PC-3 (cell line): Measurements from ENCODE around the gene CD248. TPM values are rescaled to one million over a fixed set of nuclear protein-coding genes. Genes with fewer than 3 reads are reported as not detected.
A peak's percentile ranks its signal among the peaks of the same experiment; 100 is the strongest.

Experiments
- ATAC-seq: fragments of 200-7000 bp; cut with Tn5 transposase; 2 replicates; pipeline ENCODE4 v1.9.1; 2020; ENCODE audit warnings: mild to moderate bottlenecking, moderate library complexity
- BruUV-seq: library from RNA; stranded (reverse); fragments of 400-500 nt; replicated peaks from 2 replicates; lab custom pipeline; 2021; lab: Mats Ljungman, UMichigan
- CTCF ChIA-PET: fragments of 300-600 bp; sonication (Branson Sonifier 250); formaldehyde crosslinking; loops from one replicate; lab custom pipeline; 2022; ENCODE audit warnings: antibody characterized with exemption; lab: Charles Lee
- POLR2A ChIA-PET: fragments of 300-600 bp; sonication (Branson Sonifier 250); formaldehyde crosslinking; loops from one replicate; lab custom pipeline; 2022; ENCODE audit warnings: antibody characterized with exemption; ENCODE audit not compliant: unreplicated experiment; lab: Charles Lee
- DNase-seq: peaks from one replicate; pipeline ENCODE4 v3.0.0-alpha.2; 2015
- H2AFZ ChIP-seq: fragments of 300-600 bp; sonication (generic); 2 replicates; pipeline ENCODE4 v1.6.0; 2016; ENCODE audit warnings: antibody characterized with exemption, low read length
- H3F3A ChIP-seq: fragments of 300-600 bp; sonication (generic); one replicate; pipeline ENCODE4 v1.6.0; 2017; ENCODE audit warnings: antibody characterized with exemption, low read length, control low read depth, mild to moderate bottlenecking; ENCODE audit not compliant: unreplicated experiment
- H3K27ac ChIP-seq: fragments of 300-600 bp; sonication (generic); 2 replicates; pipeline ENCODE4 v1.5.1; 2016; ENCODE audit warnings: mild to moderate bottlenecking, low read length
- H3K27me3 ChIP-seq: fragments of 300-600 bp; sonication (generic); 2 replicates; pipeline ENCODE4 v1.6.1; 2016; ENCODE audit warnings: low read length, mixed read lengths
- H3K36me3 ChIP-seq: fragments of 300-600 bp; sonication (generic); 2 replicates; pipeline ENCODE4 v1.6.1; 2016; ENCODE audit warnings: low read depth, mixed run types, low read length, mixed read lengths
- H3K4me1 ChIP-seq: fragments of 300-600 bp; sonication (generic); 2 replicates; pipeline ENCODE4 v1.5.1; 2016; ENCODE audit warnings: low read length; ENCODE audit not compliant: insufficient read depth
- H3K4me2 ChIP-seq: fragments of 300-600 bp; sonication (generic); 2 replicates; pipeline ENCODE4 v1.6.0; 2016; ENCODE audit warnings: low read length
- H3K4me3 ChIP-seq: fragments of 300-600 bp; sonication (generic); 2 replicates; pipeline ENCODE4 v1.5.1; 2016; ENCODE audit warnings: mild to moderate bottlenecking, low read length, mixed read lengths
- H3K79me2 ChIP-seq: fragments of 300-600 bp; sonication (generic); 2 replicates; pipeline ENCODE4 v1.6.1; 2017; ENCODE audit warnings: low read length, mixed read lengths
- H3K9ac ChIP-seq: fragments of 300-600 bp; sonication (generic); 2 replicates; pipeline ENCODE4 v1.6.0; 2016; ENCODE audit warnings: mild to moderate bottlenecking, low read length
- H3K9me2 ChIP-seq: fragments of 300-600 bp; sonication (generic); replicated peaks from 2 replicates; pipeline ENCODE4 v1.6.1; 2016; ENCODE audit warnings: mixed run types, low read length, mixed read lengths
- H3K9me3 ChIP-seq: fragments of 300-600 bp; sonication (generic); 2 replicates; pipeline ENCODE4 v1.6.1; 2016; ENCODE audit warnings: low read length, mixed read lengths
- H4K20me1 ChIP-seq: fragments of 300-600 bp; sonication (generic); 2 replicates; pipeline ENCODE4 v1.6.1; 2016; ENCODE audit warnings: low read length, mixed read lengths
- EZH2 ChIP-seq: fragments of 300-600 bp; sonication (generic); IDR thresholded peaks from one replicate; pipeline ENCODE4 v1.6.1; 2017; ENCODE audit warnings: antibody characterized with exemption, mild to moderate bottlenecking, low read length; ENCODE audit not compliant: unreplicated experiment
- EZH2phosphoT487 ChIP-seq: fragments of 300-600 bp; sonication (generic); IDR thresholded peaks from 2 replicates; pipeline ENCODE4 v1.6.1; 2018; ENCODE audit warnings: mild to moderate bottlenecking, antibody characterized with exemption, low read length, borderline replicate concordance
- intact Hi-C: fragments of 100-400 bp; cut with micrococcal nuclease; formaldehyde crosslinking; loops from 2 replicates; pipeline ENCODE4 v1.9.0; 2023
- total RNA-seq: library from RNA; depleted of rRNA; stranded (reverse); fragments of >200 nt; gene quantifications from 2 replicates; pipeline ENCODE4 v1.2.3, GENCODE V29; 2014
- TF ChIP-seq, protein P1 (sequence below): fragments of 300-600 bp; sonication (generic); conservative IDR thresholded peaks from 2 replicates; pipeline ENCODE4 v1.5.1; 2017; ENCODE audit warnings: antibody characterized with exemption, low read depth, mild to moderate bottlenecking, low read length

CD248 gene
- total RNA-seq, 1 experiment from 2014 or later: not detected

DNA sequence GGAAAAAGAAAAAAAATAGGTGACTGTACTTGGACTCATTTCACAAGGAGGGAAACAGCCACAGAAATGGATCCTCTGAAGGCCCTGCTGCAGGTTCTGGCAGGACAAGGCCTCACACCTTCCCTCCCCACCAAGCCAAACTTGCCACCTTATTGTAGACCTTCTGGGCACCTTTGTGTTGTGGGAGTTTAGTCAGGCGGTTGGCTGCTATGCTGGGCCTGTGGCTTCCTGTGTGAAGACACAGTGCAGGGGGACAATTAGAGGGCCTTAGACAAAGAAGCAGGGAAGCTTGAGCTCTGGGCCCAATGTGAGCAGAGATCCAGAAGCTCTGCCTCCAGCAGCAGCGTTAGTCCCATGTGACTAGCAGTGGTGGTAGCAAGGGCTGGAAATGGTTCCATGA lies 44.2 kb downstream of the CD248 start:
- H2AFZ ChIP-seq: no peak overlapping the region
- peaks cover 37% of the 10 kb centered on the region; the same call in 1 of the 2 replicates for H3K36me3 ChIP-seq
- no peak overlapping the region for H3K4me2 ChIP-seq
- TF ChIP-seq, protein P1, sequence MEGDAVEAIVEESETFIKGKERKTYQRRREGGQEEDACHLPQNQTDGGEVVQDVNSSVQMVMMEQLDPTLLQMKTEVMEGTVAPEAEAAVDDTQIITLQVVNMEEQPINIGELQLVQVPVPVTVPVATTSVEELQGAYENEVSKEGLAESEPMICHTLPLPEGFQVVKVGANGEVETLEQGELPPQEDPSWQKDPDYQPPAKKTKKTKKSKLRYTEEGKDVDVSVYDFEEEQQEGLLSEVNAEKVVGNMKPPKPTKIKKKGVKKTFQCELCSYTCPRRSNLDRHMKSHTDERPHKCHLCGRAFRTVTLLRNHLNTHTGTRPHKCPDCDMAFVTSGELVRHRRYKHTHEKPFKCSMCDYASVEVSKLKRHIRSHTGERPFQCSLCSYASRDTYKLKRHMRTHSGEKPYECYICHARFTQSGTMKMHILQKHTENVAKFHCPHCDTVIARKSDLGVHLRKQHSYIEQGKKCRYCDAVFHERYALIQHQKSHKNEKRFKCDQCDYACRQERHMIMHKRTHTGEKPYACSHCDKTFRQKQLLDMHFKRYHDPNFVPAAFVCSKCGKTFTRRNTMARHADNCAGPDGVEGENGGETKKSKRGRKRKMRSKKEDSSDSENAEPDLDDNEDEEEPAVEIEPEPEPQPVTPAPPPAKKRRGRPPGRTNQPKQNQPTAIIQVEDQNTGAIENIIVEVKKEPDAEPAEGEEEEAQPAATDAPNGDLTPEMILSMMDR: no peak
- ChIA-PET POLR2A (interaction anchor here (0.7 kb wide), 1 partner anchor 32 kb away, joined by 5 read pairs; no protein-coding TSS in a partner anchor), CTCF (no interaction called here)
- DNase-seq: no peak
- no peaks in the 10 kb centered on the region for H3K9me3 ChIP-seq
- H3K9ac ChIP-seq: no peak overlapping the region
- BruUV-seq: no TSS peak
- no peaks in the 10 kb centered on the region for H3K9me2 ChIP-seq
- H3K4me3 ChIP-seq: no peak overlapping the region
- H3K27ac ChIP-seq: no peak overlapping the region
- ATAC-seq: no peak
- intact Hi-C loops: no loop called here
- peaks cover 10% of the 10 kb centered on the region for H3K4me1 ChIP-seq
- H3F3A ChIP-seq: no peaks in the 10 kb centered on the region
- peaks cover 24% of the 10 kb centered on the region for H3K79me2 ChIP-seq
- no peaks in the 10 kb centered on the region for H3K27me3 ChIP-seq
- 0 out of 2 replicates have a peak, but pooled peaks cover 21% of the 10 kb centered on the region for H4K20me1 ChIP-seq

DNA sequence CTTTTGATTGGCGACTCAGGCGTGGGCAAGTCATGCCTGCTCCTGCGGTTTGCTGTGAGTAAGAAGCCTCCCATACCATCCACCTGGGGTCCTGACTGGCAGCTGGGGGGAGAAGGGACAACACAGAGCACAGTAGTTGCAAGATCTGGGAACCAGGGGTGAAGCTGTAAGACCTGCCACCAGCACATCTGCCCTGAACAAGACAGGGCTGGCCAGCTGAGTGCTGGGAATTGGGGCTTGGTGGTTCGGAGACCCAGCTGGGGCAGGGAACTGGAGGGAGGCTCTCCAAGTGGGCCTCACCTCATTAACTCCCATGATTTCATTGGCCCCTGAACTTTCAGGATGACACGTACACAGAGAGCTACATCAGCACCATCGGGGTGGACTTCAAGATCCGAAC lies 45.0 kb downstream of the CD248 start:
- Histone ChIP-seq H2AFZ (no peak overlapping the region), H3K36me3 (peaks cover 37% of the 10 kb centered on the region; the same call in 1 of the 2 replicates), H4K20me1 (0 out of 2 replicates have a peak, but pooled peaks cover 21% of the 10 kb centered on the region), H3K27me3 (no peaks in the 10 kb centered on the region), H3K79me2 (peaks cover 24% of the 10 kb centered on the region), H3F3A (no peaks in the 10 kb centered on the region), H3K9me2 (no peaks in the 10 kb centered on the region), H3K4me2 (no peak overlapping the region), H3K9ac (no peak overlapping the region), H3K4me3 (no peak overlapping the region), H3K27ac (no peak overlapping the region), H3K9me3 (no peaks in the 10 kb centered on the region), H3K4me1 (peaks cover 10% of the 10 kb centered on the region)
- no TSS peak for BruUV-seq
- TF ChIP-seq EZH2phosphoT487: no peak
- TF ChIP-seq, protein P1: no peak
- TF ChIP-seq EZH2: no peak
- ChIA-PET CTCF (no interaction called here), POLR2A (no interaction called here)
- no peak for ATAC-seq
- no peak for DNase-seq
- intact Hi-C loops: no loop called here

DNA sequence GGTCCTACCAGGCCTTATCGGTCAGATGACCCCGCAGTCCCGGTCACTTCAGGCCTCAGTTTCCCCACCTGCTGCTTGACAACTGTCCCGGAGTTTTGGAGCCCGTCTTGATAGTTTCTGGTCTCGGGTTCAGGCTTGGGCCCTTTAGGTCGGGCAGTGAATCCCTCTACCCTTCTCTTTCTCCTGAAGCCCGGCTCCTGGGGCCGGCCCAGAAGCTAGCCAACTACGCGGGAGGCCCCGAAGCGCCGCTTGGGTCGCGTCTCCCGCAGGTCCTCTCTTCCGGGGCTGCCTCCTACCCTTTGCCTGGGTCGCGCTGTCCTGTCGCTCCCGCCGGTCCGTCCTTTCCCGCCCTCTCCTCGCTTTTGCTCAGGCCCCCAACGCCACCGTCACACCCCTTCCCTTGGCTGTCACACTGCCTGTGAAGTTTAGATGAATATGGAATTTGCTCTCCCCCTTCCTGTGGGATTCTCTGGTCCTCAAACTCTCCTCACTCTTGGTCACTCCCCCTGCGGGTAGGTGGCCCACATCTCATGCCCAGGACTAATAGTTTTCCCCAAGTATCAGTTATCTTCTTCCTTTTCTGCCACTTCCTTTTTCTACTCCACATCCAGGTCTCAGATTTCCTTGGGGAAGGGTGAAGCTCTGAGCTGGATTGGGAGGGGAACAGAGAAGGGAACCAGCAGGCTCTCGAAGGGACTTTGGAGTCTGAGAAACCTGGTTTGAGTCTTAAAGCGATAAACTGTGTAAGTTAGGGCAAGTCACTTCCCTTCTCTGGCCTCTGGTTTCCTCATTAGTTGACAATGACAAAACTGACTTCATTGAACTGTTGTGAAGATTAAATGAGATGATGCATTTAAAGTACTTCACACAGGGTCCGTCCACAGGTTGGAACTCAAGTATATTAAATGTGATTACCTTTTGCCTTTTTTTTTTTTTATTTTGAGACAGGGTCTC lies 47.6 kb downstream of the CD248 start:
- Histone ChIP-seq H3K9me3 (no peaks in the 10 kb centered on the region), H3K4me2 (peak overlapping the region; percentile 94), H4K20me1 (0 out of 2 replicates have a peak, but pooled peaks cover 21% of the 10 kb centered on the region), H3K9me2 (no peaks in the 10 kb centered on the region), H3K36me3 (peaks cover 29% of the 10 kb centered on the region; the same call in 1 of the 2 replicates), H3K27me3 (no peaks in the 10 kb centered on the region), H3F3A (no peaks in the 10 kb centered on the region), H3K27ac (peak overlapping the region; percentile 55), H3K9ac (peak overlapping the region; percentile 87), H3K79me2 (peaks cover 24% of the 10 kb centered on the region), H3K4me1 (peaks cover 10% of the 10 kb centered on the region), H2AFZ (peak overlapping the region; percentile 54), H3K4me3 (peak overlapping the region; percentile 90)
- ATAC-seq: peak; percentile 1
- POLR2A ChIA-PET: no interaction called here
- TF ChIP-seq, protein P1: peak; percentile 46
- TF ChIP-seq EZH2phosphoT487: no peak
- DNase-seq: peak; percentile 53
- CTCF ChIA-PET: interaction anchor here (0.6 kb wide), 1 partner anchor 384 kb away, joined by 6 read pairs; no protein-coding TSS in a partner anchor
- BruUV-seq: TSS peak; percentile 45
- intact Hi-C loops: no loop called here
